Mucosa of stomach (tissue), 1 donor: ENCODE results near the gene GDPD4.

Experiments
- H3K27me3 ChIP-seq: one replicate; pipeline ENCODE4 v1.7.0; 2013; ENCODE audit warnings: mild to moderate bottlenecking, low read length; ENCODE audit not compliant: control insufficient read depth, insufficient read depth
- H3K36me3 ChIP-seq: one replicate; pipeline ENCODE4 v1.7.0; 2013; ENCODE audit warnings: low read length; ENCODE audit not compliant: control insufficient read depth, insufficient read depth
- H3K4me1 ChIP-seq: one replicate; pipeline ENCODE4 v1.7.0; 2013; ENCODE audit warnings: mild to moderate bottlenecking, low read length; ENCODE audit not compliant: control insufficient read depth, insufficient read depth
- H3K4me3 ChIP-seq: one replicate; pipeline ENCODE4 v1.7.0; 2013; ENCODE audit warnings: low read length
- H3K9ac ChIP-seq: one replicate; pipeline ENCODE4 v1.7.0; 2013; ENCODE audit warnings: mild to moderate bottlenecking, low read length, moderate library complexity
- H3K9me3 ChIP-seq: one replicate; pipeline ENCODE4 v1.7.0; 2013; ENCODE audit warnings: mild to moderate bottlenecking, low read length, moderate library complexity; ENCODE audit not compliant: control insufficient read depth
- donor health status: Pancreatic carcinoma.

GDPD4 gene

DNA sequence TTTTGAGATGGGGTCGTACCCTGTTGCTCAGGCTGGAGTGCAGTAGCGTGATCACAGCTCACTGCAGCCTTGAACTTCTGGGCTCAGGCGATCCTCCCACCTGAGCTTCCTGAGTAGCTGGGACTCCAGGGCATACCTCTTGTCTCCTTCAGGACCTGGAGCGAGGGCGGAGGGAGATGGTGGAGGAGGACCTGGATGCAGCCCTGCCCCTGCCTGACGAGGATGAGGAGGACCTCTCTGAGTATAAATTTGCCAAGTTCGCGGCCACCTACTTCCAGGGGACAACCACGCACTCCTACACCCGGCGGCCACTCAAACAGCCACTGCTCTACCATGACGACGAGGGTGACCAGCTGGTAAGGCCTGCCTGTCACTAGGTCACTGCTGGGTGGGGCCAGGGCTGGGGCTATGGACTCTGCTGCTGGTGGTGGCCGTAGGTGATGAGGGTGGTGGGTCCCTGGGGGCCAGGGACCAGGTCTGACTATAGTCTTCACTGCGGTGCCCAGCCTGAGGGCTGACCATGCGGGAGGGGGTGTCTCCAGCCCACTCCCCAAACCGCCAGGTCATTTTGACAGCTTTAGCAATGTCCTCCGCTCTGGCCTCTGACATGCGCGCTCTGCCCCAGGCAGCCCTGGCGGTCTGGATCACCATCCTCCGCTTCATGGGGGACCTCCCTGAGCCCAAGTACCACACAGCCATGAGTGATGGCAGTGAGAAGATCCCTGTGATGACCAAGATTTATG is 119.5 kb downstream of the GDPD4 start:
- Histone ChIP-seq H3K4me3 (no peak overlapping the region), H3K4me1 (no peaks in the 10 kb centered on the region), H3K9ac (no peak overlapping the region), H3K9me3 (no peaks in the 10 kb centered on the region), H3K27me3 (no peaks in the 10 kb centered on the region), H3K36me3 (no peaks in the 10 kb centered on the region)

DNA sequence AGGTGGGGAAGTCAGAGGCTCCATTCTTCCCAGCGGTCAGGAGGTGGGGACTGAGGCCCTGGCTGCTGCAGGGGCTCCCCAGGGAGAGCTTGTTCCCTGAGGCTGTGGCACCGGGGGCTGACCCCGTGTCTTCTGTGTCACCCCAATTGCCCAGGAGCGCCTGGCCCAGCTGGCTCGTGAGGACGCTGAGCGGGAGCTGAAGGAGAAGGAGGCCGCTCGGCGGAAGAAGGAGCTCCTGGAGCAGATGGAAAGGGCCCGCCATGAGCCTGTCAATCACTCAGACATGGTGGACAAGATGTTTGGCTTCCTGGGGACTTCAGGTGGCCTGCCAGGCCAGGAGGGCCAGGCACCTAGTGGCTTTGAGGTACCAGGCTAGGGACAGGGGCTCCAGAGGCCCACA is 120.3 kb downstream of the GDPD4 start:
- no peaks in the 10 kb centered on the region for H3K9me3 ChIP-seq
- no peaks in the 10 kb centered on the region for H3K4me1 ChIP-seq
- no peaks in the 10 kb centered on the region for H3K27me3 ChIP-seq
- no peak overlapping the region for H3K4me3 ChIP-seq
- no peaks in the 10 kb centered on the region for H3K36me3 ChIP-seq
- H3K9ac ChIP-seq = no peak overlapping the region

DNA sequence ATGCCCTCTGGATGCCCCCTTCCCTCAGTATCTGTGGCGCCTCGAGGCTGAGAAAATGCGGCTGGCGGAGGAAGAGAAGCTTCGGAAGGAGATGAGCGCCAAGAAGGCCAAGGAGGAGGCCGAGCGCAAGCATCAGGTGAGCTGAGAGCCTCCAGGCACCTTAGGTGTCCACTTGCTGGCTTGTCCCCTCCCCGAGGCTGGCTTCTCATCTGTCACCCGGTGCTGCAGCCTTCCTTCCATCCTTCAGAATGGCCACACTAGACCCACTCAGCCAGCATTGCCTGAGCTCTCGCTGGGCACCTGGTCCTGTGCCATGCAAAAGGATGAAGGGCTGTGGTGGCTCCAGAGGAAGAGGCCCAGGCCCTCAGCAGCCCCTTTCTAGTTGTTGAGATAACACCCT is 121.1 kb downstream of the GDPD4 start:
- no peaks in the 10 kb centered on the region for H3K4me1 ChIP-seq
- no peaks in the 10 kb centered on the region for H3K36me3 ChIP-seq

DNA sequence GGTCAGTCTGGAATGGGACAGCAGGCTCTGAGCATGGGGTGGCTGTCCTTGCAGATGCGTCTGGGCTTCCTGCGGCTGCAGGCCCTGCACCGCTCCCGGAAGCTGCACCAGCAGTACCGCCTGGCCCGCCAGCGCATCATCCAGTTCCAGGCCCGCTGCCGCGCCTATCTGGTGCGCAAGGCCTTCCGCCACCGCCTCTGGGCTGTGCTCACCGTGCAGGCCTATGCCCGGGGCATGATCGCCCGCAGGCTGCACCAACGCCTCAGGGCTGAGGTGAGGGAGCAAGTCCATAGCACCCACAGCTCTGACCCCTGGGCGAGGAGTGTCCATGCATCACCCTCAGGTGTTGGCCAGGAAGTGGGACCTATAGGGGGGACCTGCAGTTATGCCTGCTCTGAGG is 121.8 kb downstream of the GDPD4 start:
- no peaks in the 10 kb centered on the region for H3K4me1 ChIP-seq
- no peaks in the 10 kb centered on the region for H3K9me3 ChIP-seq
- no peak overlapping the region for H3K9ac ChIP-seq
- no peak overlapping the region for H3K4me3 ChIP-seq
- no peaks in the 10 kb centered on the region for H3K27me3 ChIP-seq
- no peaks in the 10 kb centered on the region for H3K36me3 ChIP-seq

More for the DNA sequence above, 121.1 kb downstream of the GDPD4 start:
- H3K27me3 ChIP-seq = no peaks in the 10 kb centered on the region
- H3K9me3 ChIP-seq = no peaks in the 10 kb centered on the region
- no peak overlapping the region for H3K4me3 ChIP-seq
- H3K9ac ChIP-seq = no peak overlapping the region

DNA sequence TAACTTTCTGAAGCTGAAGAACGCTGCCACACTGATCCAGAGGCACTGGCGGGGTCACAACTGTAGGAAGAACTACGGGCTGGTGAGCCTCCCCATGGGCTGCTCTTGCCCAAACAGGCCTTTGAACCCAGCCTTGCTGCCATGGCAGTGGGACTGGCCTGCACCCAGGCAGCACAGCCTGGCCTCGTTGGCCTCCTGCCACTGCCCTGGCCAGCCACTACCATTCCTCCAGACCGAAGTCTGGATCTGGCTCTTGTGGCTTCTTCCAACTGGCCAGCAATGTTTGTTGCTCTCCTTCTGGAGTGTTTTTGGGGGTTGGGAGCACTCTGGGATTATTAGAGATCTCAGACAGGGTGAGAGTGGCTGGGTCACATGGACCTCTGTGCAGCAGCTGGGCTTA is 122.4 kb downstream of the GDPD4 start:
- H3K27me3 ChIP-seq = no peaks in the 10 kb centered on the region
- H3K4me3 ChIP-seq = no peak overlapping the region
- no peak overlapping the region for H3K9ac ChIP-seq
- no peaks in the 10 kb centered on the region for H3K4me1 ChIP-seq
- H3K9me3 ChIP-seq = no peaks in the 10 kb centered on the region
- no peaks in the 10 kb centered on the region for H3K36me3 ChIP-seq

DNA sequence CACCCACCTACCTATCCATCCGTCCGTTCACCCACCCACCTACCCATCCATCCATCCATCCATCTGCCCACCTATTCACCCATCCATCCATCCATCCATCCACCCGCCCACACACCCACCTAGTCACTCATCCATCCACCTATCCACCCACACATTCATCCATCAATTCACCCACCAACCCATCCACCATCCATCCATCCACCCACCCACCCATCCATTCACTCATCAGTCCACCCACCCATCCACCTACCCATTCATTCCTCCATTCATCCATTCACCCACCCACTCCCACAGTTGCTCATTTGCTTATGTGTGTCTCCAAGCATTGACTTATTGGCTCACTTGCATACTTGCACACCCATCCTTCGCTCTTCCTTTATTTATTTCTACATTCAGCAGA is 123.3 kb downstream of the GDPD4 start:
- no peaks in the 10 kb centered on the region for H3K36me3 ChIP-seq
- H3K27me3 ChIP-seq = no peaks in the 10 kb centered on the region
- H3K9me3 ChIP-seq = no peaks in the 10 kb centered on the region
- H3K9ac ChIP-seq = no peak overlapping the region
- no peaks in the 10 kb centered on the region for H3K4me1 ChIP-seq
- no peak overlapping the region for H3K4me3 ChIP-seq

DNA sequence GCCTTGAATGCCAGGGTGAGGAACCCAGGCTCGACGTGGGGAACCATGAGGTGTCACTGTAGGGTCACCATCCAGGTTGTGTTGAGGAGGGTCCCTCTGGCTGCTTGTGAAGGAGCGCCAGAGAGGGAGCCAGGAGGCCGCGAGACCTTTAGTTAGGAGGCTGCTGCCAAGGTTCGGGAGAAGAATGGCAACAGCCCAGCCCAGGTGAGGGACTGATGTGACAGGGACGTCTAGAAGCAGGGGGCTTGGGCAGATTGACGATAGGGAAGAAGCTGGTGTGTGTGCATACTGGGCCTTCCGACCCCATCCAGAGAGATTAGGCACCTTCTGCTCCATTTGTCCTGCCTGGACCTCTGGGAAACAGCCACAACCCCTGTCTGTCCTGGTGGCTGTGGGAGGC is 124.5 kb downstream of the GDPD4 start:
- no peak overlapping the region for H3K9ac ChIP-seq
- H3K4me3 ChIP-seq = no peak overlapping the region
- no peaks in the 10 kb centered on the region for H3K36me3 ChIP-seq
- H3K4me1 ChIP-seq = no peaks in the 10 kb centered on the region
- no peaks in the 10 kb centered on the region for H3K27me3 ChIP-seq
- H3K9me3 ChIP-seq = no peaks in the 10 kb centered on the region

DNA sequence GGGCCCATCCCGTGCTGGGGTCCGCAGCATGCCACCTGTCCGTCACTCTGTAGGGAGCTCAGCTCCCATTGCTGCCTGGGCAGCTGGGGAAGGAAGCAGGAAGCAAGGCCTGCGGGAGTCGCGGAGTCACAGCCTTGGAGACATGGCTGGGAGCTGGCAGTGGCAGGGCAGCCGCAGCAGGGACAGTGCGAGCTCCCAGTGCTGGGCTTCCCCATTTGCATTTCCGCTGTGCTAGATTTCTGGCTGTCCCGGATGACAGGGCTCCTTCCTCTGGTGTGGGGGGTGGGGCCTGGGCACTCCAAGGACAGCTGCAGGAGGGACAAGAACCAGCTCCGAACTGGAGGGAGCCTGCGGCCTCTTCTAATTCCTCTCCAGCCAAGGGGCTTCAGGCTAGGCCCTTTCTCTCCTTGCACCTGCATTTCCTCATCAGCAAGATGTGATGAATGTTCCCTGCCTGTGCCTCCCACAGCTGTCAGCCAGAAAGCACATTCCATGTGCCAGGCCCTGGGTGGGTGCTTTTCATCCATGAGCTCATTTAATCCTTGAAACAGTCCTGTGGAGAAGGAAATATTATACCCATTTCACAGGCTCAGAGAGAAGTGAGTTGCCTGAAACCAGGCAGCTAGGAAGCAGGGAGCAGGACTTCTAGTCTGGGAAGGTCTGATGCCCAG is 125.5 kb downstream of the GDPD4 start:
- Histone ChIP-seq H3K9ac (no peak overlapping the region), H3K9me3 (no peaks in the 10 kb centered on the region), H3K4me1 (no peaks in the 10 kb centered on the region), H3K27me3 (no peaks in the 10 kb centered on the region), H3K36me3 (no peaks in the 10 kb centered on the region), H3K4me3 (no peak overlapping the region)

DNA sequence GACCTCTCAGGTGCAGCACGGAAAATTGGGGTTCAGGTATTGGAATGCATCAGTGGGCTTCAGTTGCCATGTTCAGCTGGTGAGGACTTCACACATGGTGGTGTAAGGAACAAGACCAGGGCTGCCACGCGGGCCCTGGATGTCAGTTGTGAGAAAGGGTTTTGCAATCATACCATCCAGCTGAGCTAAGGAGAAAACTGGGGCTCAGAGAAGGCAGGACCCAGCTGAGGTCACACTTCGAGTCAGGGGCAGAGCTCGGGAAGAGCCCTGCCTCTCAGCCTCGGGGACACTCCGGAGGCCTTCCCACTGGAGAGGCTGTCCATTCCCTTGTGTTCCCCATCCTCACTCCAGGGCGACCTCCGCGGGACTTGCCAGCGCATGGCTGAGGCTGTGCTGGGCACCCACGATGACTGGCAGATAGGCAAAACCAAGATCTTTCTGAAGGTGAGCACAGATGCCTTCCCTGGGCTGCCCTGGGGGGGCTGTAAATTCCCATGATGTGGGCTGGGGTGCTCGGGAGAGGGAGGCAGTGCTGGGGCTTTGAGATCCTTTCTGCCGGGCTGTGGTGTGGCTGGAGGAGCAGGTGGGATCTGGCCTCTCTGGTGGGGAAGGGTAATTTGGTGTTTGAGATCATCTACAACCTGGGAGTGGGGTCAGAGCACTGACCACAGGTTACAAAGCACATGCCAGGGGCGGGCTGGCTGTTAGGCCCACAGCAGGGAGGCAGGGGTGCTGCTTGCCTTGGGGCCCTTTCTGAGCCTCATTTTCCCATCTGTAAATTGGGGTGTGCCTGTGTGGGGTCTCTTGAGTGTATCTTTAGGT is 126.3 kb downstream of the GDPD4 start:
- no peak overlapping the region for H3K4me3 ChIP-seq
- H3K27me3 ChIP-seq = no peaks in the 10 kb centered on the region
- no peaks in the 10 kb centered on the region for H3K9me3 ChIP-seq
- no peaks in the 10 kb centered on the region for H3K36me3 ChIP-seq
- H3K9ac ChIP-seq = no peak overlapping the region
- no peaks in the 10 kb centered on the region for H3K4me1 ChIP-seq

DNA sequence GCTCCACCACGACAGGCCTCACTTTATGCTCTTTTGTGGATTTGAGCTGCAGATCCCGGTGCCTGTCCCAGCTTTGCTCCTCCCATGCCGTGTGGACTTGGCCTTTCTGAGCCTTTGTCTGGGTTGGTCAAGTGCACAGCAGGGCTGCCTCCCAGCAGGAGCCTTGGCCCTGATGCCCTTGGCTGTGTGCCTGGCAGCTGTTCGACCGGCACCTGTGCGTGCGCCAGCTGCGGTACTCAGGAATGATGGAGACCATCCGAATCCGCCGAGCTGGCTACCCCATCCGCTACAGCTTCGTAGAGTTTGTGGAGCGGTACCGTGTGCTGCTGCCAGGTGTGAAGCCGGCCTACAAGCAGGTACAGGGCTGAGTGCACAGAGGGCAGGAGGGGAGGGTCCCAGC is 126.9 kb downstream of the GDPD4 start:
- Histone ChIP-seq H3K9me3 (no peaks in the 10 kb centered on the region), H3K27me3 (no peaks in the 10 kb centered on the region), H3K4me3 (no peak overlapping the region), H3K36me3 (no peaks in the 10 kb centered on the region), H3K4me1 (no peaks in the 10 kb centered on the region), H3K9ac (no peak overlapping the region)

DNA sequence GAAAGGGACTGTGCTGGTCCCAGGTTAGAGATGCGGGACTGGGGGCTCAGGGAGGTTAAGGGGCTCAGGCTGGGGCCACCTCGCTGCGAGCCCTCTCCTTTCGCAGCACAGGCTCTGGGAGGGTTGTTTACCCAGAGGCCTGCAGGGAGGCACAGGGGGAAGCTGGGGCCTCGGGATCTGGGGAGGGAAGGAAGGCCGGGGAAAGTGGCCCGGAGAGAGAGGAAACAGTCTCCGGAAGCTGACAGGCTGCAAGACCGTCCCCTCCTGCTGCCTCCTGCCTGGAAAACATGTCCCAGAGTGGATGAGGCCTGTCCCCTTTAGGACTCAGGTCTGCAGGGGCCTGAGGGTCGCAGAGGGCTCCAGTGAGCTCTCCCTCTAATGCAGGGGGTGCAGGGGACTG is 128.0 kb downstream of the GDPD4 start:
- H3K36me3 ChIP-seq = no peaks in the 10 kb centered on the region
- H3K4me3 ChIP-seq = no peak overlapping the region
- no peaks in the 10 kb centered on the region for H3K4me1 ChIP-seq
- H3K27me3 ChIP-seq = no peaks in the 10 kb centered on the region
- no peak overlapping the region for H3K9ac ChIP-seq
- no peaks in the 10 kb centered on the region for H3K9me3 ChIP-seq

DNA sequence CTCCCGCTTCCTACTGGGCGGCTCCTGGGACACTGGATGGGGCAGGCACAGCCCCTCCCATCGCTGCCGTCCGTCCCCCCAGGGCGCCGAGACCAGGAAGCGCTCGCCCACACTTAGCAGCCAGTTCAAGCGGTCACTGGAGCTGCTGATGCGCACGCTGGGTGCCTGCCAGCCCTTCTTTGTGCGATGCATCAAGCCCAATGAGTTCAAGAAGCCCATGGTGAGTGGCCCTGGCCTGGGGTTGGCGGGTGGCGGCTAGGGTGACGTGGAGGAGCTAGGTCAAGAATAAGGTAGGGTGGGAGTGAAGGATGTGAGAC is 128.9 kb downstream of the GDPD4 start:
- Histone ChIP-seq H3K36me3 (no peaks in the 10 kb centered on the region), H3K27me3 (no peaks in the 10 kb centered on the region), H3K4me1 (no peaks in the 10 kb centered on the region)

More for the DNA sequence above, 128.9 kb downstream of the GDPD4 start:
- H3K9ac ChIP-seq = no peak overlapping the region
- no peak overlapping the region for H3K4me3 ChIP-seq
- no peaks in the 10 kb centered on the region for H3K9me3 ChIP-seq
